ENCODE results near the gene HEG1.
"Not testable (repeated sequence)": the region's sequence is repeated elsewhere in the genome, so short reads cannot be mapped to it uniquely, and the experiment has no call there.

The HEG1 gene

DNA sequence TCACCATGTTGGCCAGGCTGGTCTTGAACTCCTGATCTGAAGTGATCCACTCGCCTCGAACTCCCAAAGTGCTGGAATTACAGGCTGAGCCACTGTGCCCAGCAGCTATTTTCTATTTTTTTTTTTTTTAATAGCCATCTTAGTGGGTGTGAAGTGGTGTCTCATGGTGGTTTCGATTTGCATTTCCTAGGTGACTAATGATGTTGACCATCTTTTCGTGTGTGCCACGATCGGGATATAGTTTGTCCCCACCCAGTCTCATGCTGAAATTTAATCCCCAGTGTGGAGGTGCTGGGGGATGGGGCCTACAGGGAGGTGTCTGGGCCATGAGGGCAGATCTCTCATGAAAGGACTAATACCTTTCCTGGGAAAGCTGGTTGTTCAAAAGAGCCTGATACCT is 79.4 kb downstream of the HEG1 start:
- no peak for DNase-seq

DNA sequence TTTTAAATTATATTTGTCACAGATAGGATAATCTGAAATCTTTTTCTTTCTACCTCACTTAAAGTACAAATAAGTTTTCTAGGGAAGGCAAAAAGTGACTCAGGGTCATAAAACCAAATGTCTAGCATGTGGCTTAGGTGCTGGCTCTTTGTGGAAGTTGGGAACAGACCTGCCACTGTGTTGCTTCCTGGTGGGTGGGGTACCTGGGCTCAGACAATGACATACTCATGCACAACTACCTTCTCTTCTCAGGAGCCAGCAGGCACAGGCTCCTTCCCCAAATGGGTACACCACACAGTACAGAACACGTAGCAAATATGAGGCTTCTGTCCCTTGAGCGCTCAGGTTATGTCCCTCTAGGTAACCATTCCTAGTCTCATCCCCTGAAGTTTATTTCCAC is 81.1 kb downstream of the HEG1 start:
- no peak for DNase-seq

DNA sequence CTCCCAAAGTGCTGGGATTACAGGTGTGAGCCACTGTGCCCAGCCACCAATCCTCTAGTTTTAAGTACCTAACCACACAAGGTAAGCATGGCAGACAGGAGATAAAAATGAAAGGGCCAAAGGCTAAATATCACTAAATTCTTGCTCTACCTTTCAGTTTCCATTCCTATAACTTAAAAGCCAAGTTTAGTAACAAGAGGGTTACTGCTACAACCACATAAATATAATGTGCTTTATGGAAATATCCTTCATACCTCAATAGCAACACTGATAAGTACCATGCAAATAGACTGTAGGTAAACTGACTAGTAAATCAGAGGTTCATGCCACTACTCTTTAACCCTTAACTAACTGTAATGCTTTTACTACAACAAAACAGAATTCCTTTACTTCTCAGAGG is 82.5 kb downstream of the HEG1 start:
- no peak for DNase-seq

DNA sequence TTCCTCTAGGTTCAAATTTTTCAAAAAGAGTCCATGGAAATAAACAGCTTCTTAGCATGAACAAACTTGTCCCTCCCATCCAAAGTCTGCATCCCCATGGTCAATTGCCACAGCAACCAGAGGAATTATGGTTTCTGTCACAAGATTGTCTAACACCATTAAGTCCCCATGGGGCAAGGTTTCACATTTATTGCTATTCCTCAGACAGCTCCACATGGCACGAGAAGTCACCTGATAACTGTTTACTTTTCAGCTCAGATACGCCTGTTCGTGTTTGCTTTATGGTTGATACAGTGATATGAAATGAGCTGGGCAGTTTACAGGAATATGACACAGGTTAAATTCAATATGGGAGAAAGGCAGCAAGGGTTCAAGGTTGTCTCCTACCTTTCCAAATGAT is 83.3 kb downstream of the HEG1 start:
- no peak for DNase-seq

DNA sequence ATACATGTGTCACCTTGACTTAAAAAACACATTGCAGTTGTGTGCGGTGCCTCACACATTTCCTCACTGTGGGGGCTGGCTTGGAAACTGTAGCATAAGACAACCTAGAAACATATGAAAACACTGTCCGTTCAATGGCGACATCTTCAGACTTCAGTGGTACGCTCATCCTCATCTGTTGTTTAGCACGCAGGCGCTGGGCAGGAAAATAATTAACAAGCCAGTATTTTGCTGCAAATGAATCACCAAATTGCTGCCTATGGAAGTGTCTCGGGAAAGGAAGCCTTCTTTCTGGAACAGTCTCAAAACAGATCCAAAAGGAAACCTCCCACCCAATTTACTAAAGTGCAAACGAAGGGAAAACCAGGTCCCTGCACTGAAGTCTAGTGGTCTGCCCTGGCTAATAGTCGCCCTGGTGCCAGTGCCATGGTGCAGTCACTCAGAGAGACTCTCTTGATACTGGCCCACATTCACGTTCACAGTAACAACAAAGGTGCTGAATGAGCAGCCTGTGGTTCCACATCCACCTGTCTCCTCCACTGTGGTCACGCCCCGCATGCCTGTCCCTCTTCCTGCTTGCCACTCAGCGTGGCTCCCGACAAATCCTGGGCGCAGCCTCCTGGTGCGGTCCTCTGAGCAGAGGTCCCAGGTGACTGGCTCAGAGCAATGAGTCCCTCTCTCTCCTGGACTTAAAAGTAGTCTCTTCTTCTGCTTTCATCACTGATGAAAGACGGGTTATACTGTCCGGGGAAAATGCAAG is 85.7 kb downstream of the HEG1 start:
- no peak for DNase-seq

DNA sequence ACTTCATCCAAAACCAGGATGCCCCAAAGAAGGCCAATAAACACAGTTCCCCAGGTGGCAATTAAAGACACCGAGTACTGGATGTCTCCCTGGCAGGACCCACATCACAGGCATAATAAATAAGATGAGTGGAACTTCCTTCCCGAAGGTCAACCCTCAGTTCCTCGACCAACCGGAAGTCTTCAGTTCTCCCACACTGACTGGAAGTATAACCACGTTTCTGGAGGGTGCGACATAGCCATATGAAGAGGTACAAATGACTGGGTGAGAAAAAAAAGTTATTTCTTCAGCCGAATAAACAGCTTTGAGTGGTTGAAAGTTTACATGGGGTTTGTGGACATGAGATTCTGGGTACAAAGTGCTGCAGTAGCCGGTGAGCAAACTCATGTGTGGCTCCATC is 86.6 kb downstream of the HEG1 start:
- DNase-seq = no peak

DNA sequence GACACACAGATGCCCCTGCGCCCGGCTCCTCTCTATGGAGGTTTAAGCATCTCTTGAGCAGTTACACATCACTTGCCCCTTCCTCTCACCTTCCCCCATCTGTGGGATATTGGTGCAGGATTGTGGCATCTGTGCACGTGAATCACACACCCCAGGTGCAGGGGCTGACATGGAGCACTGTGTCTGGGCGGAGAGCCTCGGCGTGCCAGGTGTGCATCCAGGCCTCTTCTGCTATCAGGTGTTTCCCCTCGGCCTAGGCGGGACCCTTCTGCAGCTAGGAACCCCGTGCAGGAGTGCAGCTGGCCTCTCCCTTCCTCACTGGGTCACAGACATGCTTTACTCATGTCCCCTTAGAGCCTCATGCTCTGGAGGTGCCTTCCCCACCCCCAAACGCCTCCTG is 87.8 kb downstream of the HEG1 start:
- DNase-seq = no peak

DNA sequence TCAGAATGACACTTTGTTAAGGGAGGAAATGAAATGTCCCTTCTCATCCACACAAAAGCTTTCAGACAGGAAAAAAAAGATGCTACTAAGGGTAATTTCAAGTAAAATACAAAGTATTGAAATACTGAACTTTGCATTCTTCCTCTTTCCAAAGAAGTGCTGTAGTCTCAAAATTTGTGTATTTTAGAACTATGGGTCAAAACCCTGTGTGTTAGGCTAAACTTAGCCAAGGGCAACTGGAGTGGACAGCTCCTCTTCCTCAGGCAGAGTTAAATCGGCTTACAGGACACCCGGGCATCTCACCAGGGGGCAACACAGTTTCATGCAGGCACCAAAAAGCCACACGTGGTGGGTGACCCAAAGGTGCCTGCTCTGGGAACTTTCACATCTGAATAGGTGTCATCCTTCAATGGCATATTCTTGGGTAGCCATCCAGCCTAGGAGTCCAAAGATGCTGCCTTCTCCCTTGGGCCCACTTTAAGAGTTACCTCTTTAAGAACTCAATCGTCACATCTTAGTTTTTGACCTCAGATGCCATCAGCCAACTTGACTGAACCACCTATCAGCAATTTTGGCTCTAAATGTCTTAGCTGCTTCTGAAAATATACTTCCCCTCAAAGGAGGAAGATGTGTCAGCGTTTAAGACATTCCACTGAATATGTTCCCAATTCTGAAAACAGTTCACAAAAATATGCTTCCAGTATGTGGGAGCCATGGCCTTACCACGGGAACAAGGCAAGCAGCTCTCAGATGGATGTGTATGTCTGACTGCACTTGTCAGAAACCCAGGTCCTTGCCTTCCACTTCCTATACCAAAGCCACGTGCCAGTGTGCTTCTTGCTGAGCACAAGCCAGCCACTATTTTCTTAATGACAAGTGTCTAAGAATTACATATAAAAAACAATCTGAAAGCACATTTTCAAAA is 89.0 kb downstream of the HEG1 start:
- DNase-seq = no peak

DNA sequence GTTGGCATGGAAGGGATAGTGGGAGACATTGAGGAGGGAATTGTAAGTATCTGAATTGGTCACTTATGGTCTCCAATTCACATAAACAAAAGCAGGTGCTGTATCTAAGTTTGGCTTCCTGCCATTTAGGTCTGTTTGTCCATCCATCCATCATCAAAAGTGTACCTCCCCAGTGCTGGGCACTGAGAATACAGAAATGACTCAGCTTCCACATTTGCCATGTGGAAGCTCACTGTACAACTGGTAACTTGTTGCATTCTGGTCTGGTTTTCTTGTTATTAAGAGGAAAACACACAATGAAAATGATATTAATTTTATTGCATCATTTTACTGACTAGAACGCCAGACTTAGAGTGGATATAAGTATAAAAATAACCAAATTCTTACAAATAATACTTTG is 90.4 kb downstream of the HEG1 start:
- no peak for DNase-seq

DNA sequence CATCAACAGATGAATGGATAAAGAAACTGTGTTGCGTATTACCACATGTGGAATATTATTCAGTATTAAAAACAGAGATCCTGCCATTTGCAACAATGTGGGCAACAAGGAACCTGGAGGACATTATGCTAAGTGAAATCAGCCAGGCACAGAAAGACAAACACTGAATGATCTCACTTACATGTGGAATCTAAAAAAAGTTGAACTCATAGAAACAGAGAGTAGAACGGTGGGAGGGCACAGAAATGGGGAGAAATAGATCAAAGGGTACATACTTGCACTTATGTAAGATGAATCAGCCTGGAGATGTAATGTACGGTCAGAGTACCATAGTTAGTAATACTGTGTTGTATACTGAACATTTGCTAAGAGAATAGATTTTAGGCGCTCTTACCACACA is 91.4 kb downstream of the HEG1 start:
- DNase-seq = no peak

DNA sequence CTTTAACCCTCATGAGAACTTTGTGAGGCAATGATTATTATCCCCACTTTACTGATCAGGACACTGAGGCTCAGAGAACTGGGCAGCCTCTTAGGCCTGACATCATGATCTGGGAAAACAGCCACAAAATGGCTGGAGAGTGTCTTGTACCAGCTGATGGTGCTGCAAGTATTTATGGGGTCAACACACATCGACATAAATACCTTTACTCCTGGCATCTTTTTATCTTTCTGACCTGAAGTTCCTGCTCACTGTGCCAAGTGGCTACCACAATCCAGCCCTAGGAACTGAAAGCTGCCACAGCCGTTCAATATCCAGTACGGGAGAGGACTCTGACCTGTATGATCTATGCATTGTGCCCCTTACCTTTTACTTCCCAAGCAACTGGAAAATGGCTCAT is 92.0 kb downstream of the HEG1 start:
- no peak for DNase-seq

DNA sequence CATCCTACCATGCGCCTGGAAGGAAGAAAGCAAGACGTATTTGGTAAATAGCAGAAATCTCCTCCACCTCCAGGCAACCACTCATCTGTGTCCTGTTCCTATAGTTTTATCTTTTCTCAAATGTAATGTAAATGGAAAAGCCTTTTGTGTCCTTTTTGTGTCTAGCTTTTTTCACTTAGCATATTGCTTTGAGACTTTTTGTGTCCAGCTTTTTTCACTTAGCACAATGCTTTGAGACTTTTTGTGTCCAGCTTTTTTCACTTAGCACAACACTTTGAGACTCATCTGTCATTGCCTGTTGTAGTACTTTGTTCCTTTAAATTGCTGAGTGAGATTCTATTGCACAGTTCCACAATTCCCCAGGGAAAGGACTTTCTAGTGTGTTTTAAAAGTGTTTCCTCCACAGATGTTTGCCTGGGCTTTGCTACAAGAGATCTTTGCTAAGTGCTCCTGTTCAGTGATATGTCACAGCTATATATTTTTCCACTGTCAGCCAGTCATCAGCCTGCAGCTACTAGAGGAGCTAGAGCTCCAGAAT is 93.3 kb downstream of the HEG1 start:
- DNase-seq = no peak

DNA sequence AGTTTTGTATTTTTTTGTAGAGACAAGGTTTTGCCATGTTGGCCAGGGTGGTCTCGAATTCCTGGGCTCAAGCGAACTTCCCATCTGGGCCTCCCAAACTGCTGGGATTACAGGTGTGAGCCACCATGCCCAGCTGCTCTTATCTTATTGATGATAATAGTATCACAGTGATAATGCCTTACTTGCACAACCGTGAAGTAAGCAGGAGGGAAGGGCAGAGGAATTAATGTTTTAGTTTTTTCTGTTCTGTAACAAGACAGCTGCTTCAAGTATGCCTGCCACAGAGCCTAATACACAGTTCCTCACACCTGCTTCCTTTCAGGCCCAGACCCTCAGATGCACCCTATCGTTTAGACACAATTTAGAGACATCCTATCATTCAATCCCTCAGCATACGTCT is 95.1 kb downstream of the HEG1 start:
- DNase-seq = no peak

DNA sequence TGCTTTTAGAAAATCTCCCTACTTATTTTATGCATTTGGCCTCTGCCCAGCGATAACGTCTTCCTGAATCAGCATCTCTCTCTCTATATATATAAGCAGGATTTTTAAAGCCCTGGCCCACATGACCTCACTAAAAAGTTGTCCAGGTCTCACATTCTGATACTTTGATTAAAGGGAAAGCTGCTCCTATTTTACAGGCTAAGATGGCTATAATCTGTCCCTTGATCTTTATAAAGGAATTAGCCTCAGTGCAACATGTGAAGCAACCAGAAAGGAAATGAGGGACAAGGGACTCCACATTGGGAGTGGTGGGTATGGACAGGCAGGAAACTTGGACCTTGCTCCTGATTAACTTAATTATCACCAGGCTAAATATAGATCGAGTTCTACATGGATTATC is 95.7 kb downstream of the HEG1 start:
- no peak for DNase-seq

DNA sequence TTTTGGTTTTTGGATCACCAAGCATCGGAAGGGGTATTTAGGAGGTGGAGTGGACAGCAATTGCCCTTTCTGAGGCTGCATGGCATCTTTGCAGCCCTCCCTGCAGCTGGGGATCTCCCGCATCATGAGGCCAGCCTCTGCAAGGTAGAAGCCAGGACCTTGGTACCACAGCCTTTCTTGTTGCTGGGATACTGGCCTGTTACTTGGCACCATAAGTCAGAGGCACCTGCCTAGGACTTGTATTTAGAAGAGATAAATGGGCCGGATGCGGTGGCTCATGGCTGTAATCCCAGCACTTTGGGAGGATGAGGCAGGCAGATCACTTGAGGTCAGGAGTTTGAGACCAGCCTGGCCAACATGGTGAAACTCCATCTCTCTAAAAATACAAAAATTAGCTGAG is 97.8 kb downstream of the HEG1 start:
- DNase-seq = not testable (repeated sequence)

DNA sequence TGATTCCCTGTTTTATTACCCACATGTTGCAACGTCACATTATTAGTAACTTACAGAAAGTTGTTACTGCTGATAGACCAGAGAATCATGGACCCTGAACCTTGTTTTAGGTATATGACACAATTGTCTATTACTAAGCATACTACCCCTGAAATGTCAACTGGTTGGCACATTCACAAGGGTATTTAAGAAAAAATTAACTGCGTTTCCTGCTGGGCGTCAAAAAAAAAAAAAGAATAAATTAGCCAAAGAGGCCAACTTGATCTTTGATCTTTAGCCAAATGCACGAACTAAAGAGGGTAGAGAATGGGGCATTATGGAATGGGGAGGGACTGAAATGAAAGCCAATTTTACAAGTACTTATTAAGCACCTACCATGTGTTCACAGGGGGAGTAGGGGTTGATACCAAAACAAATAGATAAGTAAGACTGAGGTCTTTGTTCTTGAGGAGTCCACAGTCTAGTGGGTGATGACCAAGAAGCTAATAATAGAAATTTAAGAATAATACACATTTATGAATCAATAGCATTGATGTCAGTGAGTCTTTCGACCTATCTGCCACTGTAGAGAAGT is 103.4 kb downstream of the HEG1 start:
- DNase-seq = no peak

DNA sequence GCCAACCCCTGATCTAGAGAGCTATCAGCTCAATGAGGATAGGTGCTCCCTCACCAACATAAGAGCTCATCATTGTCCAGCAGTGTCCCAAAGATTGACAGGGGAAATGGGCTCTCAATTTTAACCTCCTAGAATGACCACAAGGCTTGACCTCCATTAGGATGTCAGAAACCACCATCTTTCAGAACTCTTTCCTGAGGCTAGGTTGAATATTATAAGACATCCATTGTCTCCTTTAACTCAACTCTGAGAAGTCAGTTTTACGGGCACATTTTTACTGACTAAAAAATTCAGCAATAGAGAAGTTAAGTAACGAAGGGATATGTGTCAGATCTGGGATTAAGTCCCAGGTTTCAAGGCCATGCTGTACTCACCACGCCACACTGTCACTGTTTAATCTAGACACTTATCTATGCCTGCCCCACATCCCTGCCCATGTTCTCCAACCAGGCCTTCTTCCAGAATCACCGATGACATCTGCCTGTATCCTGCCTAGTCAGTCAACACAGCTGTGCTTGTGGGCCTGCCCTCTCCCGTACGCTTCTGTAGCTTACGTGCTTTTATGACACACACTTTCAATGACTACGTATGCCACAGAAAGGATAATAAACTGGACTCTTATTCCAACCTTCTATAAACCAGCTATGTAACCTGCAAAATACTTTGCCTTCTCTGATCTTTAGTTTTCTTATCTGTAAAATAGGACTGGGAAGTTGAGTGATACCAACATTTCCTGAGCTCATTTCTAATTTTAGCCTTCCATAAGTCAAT is 104.1 kb downstream of the HEG1 start:
- no peak for DNase-seq

DNA sequence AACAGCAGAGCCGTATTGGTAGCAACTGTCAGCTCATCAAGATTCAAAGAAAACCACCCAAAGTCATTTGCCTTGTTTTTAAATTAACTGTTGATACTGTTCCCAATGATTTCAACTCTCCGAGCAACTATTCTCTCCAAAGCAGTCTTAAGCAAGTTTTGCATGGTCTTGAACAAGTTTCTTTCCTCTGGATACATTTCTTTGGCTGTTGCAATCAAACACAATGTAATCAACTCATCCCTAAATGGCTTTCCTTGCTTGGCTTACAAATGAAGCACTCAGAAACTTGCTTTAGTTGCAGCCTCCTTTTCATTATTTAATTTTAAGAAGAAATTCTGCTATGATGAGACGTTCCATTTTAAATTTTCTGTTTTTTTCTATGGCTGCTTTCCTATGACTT is 105.8 kb downstream of the HEG1 start:
- DNase-seq = no peak

DNA sequence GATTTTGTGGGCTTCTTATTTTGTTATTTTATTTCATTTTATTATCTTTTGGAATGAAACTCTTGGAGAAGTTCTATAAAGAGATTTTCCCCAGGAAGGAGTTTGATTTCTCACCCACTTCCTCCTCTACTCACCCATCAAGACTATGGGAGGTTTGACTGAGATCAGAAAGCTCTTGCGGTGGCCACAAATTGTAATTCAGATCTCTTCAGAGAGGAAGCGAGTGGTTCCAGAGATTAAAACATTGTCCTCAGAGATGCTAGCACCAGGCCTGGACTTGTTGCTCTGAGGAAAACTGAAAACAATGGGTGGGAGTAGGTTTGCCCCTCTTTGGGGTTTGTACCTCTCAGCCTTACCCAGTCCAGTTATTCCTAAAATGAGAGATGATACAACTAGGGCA is 113.2 kb downstream of the HEG1 start:
- DNase-seq = no peak

DNA sequence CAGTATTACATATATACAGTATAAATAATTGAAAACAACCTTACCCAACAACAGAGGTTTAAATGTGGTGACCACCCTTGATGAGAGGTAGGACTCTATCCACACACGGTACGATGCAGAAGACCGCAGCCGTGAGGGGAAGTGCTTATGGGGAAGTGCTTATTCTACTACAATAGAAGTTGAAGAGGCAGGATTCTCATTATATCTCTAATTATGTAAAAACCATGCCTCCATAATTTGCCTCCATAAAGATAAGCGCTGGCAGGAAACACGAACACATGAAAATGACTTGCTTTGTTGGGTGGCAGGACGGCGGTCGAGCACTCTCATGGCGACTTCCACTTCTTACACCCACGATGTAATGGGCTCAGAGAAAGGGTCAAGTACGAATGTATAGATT is 114.0 kb downstream of the HEG1 start:
- DNase-seq = no peak

DNA sequence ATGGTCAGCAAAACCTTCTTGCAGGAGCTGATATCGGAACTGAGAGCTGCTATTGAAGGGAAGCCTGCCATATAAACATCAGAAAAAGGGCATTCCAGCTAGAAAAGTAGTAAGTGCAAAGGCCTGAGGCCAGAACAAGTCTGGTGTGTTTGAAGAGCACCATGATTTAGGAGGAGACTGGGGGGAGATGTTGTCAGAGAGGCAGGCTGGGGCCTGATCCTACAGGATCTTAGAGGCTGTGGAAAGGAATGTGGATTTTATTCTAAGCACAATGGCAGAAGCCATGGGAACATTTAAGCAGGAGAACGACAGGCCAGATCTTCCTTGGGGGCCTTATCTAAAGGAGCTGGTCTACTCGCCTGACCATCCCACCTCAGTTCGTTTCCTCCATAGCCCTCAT is 116.1 kb downstream of the HEG1 start:
- no peak for DNase-seq

DNA sequence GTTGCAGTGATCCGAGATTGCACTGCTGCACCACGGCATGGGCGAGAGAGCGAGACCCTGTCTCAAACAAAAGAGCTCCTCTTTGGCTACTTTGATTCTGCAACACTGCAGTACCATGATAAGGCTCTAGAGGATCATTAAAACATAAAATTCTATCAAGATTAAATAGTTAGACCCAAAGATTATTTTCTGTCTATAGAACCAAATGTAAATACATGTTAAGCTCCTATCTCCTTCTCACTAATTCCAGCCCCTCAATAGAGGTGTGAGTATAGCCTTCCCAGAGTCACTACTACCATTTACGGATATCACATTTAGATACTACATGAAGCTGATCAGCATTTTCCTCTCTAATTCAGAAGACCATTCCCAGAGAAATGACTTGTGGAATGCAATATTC is 116.9 kb downstream of the HEG1 start:
- no peak for DNase-seq

DNA sequence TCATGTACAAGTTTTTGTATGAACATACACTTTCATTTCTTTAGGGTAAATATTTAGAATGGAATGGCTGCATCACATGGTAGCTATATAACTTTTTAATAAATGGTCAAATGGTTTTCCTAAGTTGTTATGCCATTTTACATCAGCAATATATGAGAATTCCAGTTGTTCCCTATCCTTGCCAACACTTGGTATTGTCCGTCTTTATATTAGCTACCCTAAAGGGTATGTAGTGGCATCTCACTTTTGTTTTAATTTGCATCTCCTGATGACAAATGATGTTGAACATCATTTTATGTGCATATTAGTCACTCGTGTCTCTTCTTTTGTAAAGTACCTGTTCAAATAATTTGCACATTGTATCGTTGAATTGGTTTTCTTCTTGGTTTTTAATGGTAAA is 118.7 kb downstream of the HEG1 start:
- no peak for DNase-seq
